Measurements from ENCODE around the gene NUBPL.

DNA sequence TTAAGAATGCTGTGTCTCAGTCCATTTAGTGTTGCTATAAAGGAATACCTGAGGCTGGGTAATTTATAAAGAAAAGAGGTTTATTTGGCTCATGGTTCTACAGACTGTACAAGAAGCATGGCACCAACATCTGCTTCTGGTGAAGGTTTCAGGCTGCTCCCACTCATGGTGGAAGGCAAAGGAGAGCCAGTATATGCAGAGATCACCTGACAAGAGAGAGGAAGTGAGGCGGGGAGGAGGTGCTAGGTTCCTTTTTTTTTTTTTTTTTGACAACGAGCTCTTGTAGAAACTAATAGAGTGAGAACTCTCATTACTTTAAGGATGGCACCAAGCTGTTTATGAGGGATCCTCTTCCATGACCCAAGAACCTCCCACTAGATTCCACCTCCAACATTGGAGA, 121.6 kb downstream of the NUBPL start:
- TF ChIP-seq, protein P1, sequence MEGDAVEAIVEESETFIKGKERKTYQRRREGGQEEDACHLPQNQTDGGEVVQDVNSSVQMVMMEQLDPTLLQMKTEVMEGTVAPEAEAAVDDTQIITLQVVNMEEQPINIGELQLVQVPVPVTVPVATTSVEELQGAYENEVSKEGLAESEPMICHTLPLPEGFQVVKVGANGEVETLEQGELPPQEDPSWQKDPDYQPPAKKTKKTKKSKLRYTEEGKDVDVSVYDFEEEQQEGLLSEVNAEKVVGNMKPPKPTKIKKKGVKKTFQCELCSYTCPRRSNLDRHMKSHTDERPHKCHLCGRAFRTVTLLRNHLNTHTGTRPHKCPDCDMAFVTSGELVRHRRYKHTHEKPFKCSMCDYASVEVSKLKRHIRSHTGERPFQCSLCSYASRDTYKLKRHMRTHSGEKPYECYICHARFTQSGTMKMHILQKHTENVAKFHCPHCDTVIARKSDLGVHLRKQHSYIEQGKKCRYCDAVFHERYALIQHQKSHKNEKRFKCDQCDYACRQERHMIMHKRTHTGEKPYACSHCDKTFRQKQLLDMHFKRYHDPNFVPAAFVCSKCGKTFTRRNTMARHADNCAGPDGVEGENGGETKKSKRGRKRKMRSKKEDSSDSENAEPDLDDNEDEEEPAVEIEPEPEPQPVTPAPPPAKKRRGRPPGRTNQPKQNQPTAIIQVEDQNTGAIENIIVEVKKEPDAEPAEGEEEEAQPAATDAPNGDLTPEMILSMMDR (IDR thresholded peaks at IDR 0.05) = no peak
- no peak for TF ChIP-seq ZFX (IDR thresholded peaks at IDR 0.05; ENCODE audit: borderline replicate concordance)

Measured in 22Rv1 (cell line).